ENCODE results near the gene BPGM. TPM values are rescaled to one million over a fixed set of nuclear protein-coding genes. Genes with fewer than 3 reads are reported as not detected.

The BPGM gene
- polyA plus RNA-seq, 1 experiment, result 43.1 TPM

DNA sequence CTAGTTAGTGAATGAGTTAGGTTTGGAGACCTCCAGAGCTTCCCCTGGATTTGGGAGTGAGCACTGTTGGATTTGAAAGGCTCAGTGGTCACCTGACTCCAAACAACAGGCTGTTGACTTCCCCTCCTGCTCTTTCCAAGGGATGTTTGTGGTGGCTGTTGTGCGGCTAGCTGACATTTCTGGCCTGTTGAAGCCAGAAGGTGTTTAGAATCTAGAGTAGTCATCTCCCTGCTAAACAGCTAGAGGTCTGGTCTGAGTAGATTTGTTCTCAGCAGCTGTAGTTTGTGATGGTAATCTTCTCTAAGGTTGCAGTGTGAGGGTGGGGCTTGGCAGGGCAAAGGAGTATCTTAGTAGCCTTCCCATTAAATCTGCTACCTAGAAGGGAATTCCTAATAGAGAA lies 30.1 kb downstream of the BPGM start:
- Histone ChIP-seq H3K27me3 (ENCODE audit: control insufficient read depth, insufficient read depth, low read length) (no peaks in the 10 kb centered on the region), H3K9me3 (ENCODE audit: control insufficient read depth, insufficient read depth, low read length) (no peaks in the 10 kb centered on the region), H3K4me3 (ENCODE audit: low read depth, low read length) (no peak overlapping the region), H3K27ac (ENCODE audit: low read depth, low read length) (no peak overlapping the region)
- ChIA-PET CTCF (interaction anchor here (0.5 to 2.6 kb wide), 4 partner anchors 9 to 266 kb away, joined by 3 to 17 read pairs (median 4); no protein-coding TSS in a partner anchor), POLR2A (no interaction called here)
- TF ChIP-seq, protein P1, sequence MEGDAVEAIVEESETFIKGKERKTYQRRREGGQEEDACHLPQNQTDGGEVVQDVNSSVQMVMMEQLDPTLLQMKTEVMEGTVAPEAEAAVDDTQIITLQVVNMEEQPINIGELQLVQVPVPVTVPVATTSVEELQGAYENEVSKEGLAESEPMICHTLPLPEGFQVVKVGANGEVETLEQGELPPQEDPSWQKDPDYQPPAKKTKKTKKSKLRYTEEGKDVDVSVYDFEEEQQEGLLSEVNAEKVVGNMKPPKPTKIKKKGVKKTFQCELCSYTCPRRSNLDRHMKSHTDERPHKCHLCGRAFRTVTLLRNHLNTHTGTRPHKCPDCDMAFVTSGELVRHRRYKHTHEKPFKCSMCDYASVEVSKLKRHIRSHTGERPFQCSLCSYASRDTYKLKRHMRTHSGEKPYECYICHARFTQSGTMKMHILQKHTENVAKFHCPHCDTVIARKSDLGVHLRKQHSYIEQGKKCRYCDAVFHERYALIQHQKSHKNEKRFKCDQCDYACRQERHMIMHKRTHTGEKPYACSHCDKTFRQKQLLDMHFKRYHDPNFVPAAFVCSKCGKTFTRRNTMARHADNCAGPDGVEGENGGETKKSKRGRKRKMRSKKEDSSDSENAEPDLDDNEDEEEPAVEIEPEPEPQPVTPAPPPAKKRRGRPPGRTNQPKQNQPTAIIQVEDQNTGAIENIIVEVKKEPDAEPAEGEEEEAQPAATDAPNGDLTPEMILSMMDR (IDR thresholded peaks at IDR 0.05; ENCODE audit: low read depth, low read length), result no peak
- DNase-seq (ENCODE audit: low read depth, low spot score), result no peak

GRCh38 chr7:134678115-134678514 lies 31.5 kb downstream of the BPGM start:
- H3K27me3 ChIP-seq (ENCODE audit: control insufficient read depth, insufficient read depth, low read length), result no peaks in the 10 kb centered on the region
- POLR2A ChIA-PET, result no interaction called here
- H3K9me3 ChIP-seq (ENCODE audit: control insufficient read depth, insufficient read depth, low read length), result no peaks in the 10 kb centered on the region
- H3K4me3 ChIP-seq (ENCODE audit: low read depth, low read length), result no peak overlapping the region
- CTCF ChIA-PET, result interaction anchor here (2.6 kb wide), 1 partner anchor 11 kb away, joined by 17 read pairs; no protein-coding TSS in a partner anchor
- TF ChIP-seq, protein P1 (IDR thresholded peaks at IDR 0.05; ENCODE audit: low read depth, low read length), result no peak
- DNase-seq (ENCODE audit: low read depth, low spot score), result no peak
- no peak overlapping the region for H3K27ac ChIP-seq (ENCODE audit: low read depth, low read length)

DNA sequence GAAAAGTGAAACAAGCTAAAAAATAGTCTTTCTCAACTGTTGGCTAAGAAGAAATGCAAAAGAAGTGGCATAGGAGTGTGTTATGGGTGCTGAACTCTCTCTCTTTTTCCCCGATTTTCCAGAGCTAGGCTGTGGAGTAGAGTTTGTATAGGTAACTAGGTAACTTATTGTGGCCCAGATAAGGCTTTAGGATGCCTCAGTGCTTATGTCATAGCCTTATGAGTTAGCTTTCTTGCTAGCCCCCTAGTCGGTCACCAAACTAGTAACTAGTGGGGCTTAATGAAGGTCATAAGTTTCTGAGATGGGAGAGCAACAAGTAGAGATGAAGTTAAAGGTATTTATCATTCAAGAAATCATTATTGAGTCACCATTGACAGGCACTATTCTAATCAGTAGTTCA lies 32.4 kb downstream of the BPGM start:
- ChIA-PET CTCF (interaction anchor here (2.6 kb wide), 1 partner anchor 10 kb away, joined by 17 read pairs; no protein-coding TSS in a partner anchor), POLR2A (no interaction called here)
- H3K4me3 ChIP-seq (ENCODE audit: low read depth, low read length), result no peak overlapping the region
- DNase-seq (ENCODE audit: low read depth, low spot score), result no peak
- no peaks in the 10 kb centered on the region for H3K27me3 ChIP-seq (ENCODE audit: control insufficient read depth, insufficient read depth, low read length)
- TF ChIP-seq, protein P1 (IDR thresholded peaks at IDR 0.05; ENCODE audit: low read depth, low read length), result no peak
- H3K27ac ChIP-seq (ENCODE audit: low read depth, low read length), result no peak overlapping the region
- H3K9me3 ChIP-seq (ENCODE audit: control insufficient read depth, insufficient read depth, low read length), result no peaks in the 10 kb centered on the region

DNA sequence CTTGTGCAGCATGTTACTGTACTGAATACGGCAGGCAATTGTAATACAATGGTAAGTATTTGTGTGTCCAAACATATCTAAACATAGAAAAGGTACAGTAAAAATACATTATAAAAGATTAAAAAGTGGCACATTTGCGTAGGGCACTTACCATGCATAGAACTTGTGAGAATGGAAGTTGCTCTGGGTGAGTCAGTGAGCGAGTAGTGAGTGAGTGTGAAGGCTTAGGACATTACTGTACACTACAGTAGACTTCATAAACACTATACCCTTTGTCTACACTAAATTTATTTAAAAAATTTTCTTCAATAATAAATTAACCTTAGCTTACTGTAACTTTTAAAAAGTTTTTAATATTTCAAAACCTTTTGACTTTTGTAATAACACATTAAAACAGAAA lies 37.5 kb downstream of the BPGM start:
- ChIA-PET POLR2A (interaction anchor here (0.7 kb wide), 1 partner anchor 304 kb away, joined by 13 read pairs; no protein-coding TSS in a partner anchor), CTCF (interaction anchor here (0.7 to 2.3 kb wide), 4 partner anchors 51 to 590 kb away, joined by 3 to 5 read pairs (median 4); no protein-coding TSS in a partner anchor)
- DNase-seq (ENCODE audit: low read depth, low spot score), result no peak

DNA sequence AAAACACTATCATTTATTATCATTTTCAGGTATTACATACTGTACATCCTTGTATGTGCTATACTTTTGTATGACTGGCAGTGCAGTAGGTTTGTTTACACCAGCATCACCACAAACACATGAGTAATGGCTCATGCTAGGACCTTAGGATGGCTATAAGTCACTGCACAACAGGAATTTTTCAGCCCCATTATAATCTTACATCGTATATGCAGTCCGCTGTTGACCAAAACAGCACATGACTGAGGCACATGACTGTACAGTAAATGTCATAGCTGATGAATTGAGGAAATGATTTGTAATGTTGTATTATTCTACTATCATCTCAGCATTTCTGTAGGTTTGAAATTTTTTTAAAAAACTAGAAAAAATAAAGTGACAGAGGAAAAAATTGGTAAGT lies 38.6 kb downstream of the BPGM start:
- Histone ChIP-seq H3K4me3 (ENCODE audit: low read depth, low read length) (no peak overlapping the region), H3K27ac (ENCODE audit: low read depth, low read length) (no peak overlapping the region), H3K9me3 (ENCODE audit: control insufficient read depth, insufficient read depth, low read length) (no peaks in the 10 kb centered on the region), H3K27me3 (ENCODE audit: control insufficient read depth, insufficient read depth, low read length) (no peaks in the 10 kb centered on the region)
- DNase-seq (ENCODE audit: low read depth, low spot score), result no peak
- TF ChIP-seq, protein P1 (IDR thresholded peaks at IDR 0.05; ENCODE audit: low read depth, low read length), result no peak
- POLR2A ChIA-PET, result no interaction called here
- CTCF ChIA-PET, result interaction anchor here (1.2 kb wide), 1 partner anchor 589 kb away, joined by 5 read pairs; no protein-coding TSS in a partner anchor

More for the DNA sequence above, 37.5 kb downstream of the BPGM start:
- Histone ChIP-seq H3K27me3 (ENCODE audit: control insufficient read depth, insufficient read depth, low read length) (no peaks in the 10 kb centered on the region), H3K9me3 (ENCODE audit: control insufficient read depth, insufficient read depth, low read length) (no peaks in the 10 kb centered on the region), H3K27ac (ENCODE audit: low read depth, low read length) (no peak overlapping the region), H3K4me3 (ENCODE audit: low read depth, low read length) (no peak overlapping the region)
- TF ChIP-seq, protein P1 (IDR thresholded peaks at IDR 0.05; ENCODE audit: low read depth, low read length), result no peak

Measured in AG04450 (cell line).